Progenitor cell of endocrine pancreas (in vitro differentiated cells): Measurements from ENCODE around the gene KCNK16. TPM values are rescaled to one million over a fixed set of nuclear protein-coding genes. Genes with fewer than 3 reads are reported as not detected.

ENCODE experiments used
- DNase-seq: peaks from one replicate; pipeline ENCODE4 v3.0.0; 2021; ENCODE audit warnings: low spot score; ENCODE audit not compliant: unreplicated experiment
- H3K27ac Mint-ChIP-seq: 2 replicates; pipeline ENCODE4 v1.8.0; 2021; ENCODE audit warnings: mild to moderate bottlenecking, moderate library complexity, mixed read lengths
- H3K27me3 Mint-ChIP-seq: 2 replicates; pipeline ENCODE4 v1.8.0; 2021; ENCODE audit warnings: mixed read lengths
- H3K36me3 Mint-ChIP-seq: 2 replicates; pipeline ENCODE4 v1.8.0; 2022; ENCODE audit warnings: mixed read lengths; ENCODE audit not compliant: insufficient read depth
- H3K4me1 Mint-ChIP-seq: 2 replicates; pipeline ENCODE4 v1.8.0; 2021; ENCODE audit warnings: low read depth, mixed read lengths
- H3K4me3 Mint-ChIP-seq: 2 replicates; pipeline ENCODE4 v1.8.0; 2021; ENCODE audit warnings: low read depth, mild to moderate bottlenecking, moderate library complexity, mixed read lengths
- H3K9me3 Mint-ChIP-seq: 2 replicates; pipeline ENCODE4 v1.8.0; 2021; ENCODE audit warnings: low read depth, mixed read lengths
- total RNA-seq: library from RNA; stranded (reverse); gene quantifications from 2 replicates; pipeline ENCODE4 v1.2.1, GENCODE V29; 2021
- TF ChIP-seq, protein P1 (sequence below): fragments of 200-600 bp; sonication (generic); IDR thresholded peaks from one replicate; pipeline ENCODE4 v1.5.0; 2021; ENCODE audit warnings: antibody characterized with exemption, mild to moderate bottlenecking; ENCODE audit not compliant: unreplicated experiment

KCNK16 gene
- total RNA-seq, 1 donor from 2014 or later: 35.2 TPM

- Mint-ChIP-seq H3K4me1 (no peaks in the 10 kb centered on the region), H3K27ac (no peak overlapping the region), H3K9me3 (no peaks in the 10 kb centered on the region), H3K27me3 (peaks cover 9% of the 10 kb centered on the region), H3K4me3 (no peak overlapping the region), H3K36me3 (no peaks in the 10 kb centered on the region)
- no peak for DNase-seq
- TF ChIP-seq, protein P1, sequence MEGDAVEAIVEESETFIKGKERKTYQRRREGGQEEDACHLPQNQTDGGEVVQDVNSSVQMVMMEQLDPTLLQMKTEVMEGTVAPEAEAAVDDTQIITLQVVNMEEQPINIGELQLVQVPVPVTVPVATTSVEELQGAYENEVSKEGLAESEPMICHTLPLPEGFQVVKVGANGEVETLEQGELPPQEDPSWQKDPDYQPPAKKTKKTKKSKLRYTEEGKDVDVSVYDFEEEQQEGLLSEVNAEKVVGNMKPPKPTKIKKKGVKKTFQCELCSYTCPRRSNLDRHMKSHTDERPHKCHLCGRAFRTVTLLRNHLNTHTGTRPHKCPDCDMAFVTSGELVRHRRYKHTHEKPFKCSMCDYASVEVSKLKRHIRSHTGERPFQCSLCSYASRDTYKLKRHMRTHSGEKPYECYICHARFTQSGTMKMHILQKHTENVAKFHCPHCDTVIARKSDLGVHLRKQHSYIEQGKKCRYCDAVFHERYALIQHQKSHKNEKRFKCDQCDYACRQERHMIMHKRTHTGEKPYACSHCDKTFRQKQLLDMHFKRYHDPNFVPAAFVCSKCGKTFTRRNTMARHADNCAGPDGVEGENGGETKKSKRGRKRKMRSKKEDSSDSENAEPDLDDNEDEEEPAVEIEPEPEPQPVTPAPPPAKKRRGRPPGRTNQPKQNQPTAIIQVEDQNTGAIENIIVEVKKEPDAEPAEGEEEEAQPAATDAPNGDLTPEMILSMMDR: no peak
These were observed 24.7 kb upstream of the KCNK16 start for GRCh38 chr6:39347206-39347605.

DNA sequence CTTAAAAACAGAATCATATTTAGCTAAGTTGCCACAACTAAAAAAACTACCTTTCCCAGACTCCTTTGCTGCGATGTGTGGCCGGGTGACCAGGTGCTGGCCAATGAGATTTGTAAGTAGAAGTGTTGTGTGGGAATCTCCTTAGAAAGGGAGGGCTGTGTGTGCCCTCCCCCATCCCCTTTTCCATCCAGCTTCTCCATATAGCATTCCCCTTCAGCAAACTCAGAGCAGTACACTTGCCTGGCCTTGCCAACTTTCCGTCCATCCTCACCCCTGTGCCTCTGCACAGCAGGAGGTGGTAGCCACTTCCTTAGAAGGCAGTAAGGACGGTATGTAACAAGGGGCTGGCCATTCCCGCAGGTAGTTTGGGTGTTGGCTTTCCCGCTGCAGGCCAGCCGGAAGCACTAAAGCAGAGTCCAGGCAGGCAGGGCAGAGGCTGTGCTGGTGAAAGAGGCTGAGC lies 22.3 kb upstream of the KCNK16 start:
- Mint-ChIP-seq H3K27ac (no peak overlapping the region), H3K4me3 (no peak overlapping the region), H3K27me3 (peaks cover 9% of the 10 kb centered on the region), H3K36me3 (no peaks in the 10 kb centered on the region), H3K4me1 (no peaks in the 10 kb centered on the region), H3K9me3 (no peaks in the 10 kb centered on the region)
- no peak for DNase-seq
- TF ChIP-seq, protein P1: no peak

GRCh38 chr6:39343396-39343870 lies 20.9 kb upstream of the KCNK16 start:
- Mint-ChIP-seq H3K9me3 (no peaks in the 10 kb centered on the region), H3K4me1 (peaks cover 2% of the 10 kb centered on the region), H3K36me3 (no peaks in the 10 kb centered on the region), H3K4me3 (no peak overlapping the region), H3K27ac (no peak overlapping the region), H3K27me3 (peaks cover 5% of the 10 kb centered on the region)
- no peak for DNase-seq
- TF ChIP-seq, protein P1: no peak

DNA sequence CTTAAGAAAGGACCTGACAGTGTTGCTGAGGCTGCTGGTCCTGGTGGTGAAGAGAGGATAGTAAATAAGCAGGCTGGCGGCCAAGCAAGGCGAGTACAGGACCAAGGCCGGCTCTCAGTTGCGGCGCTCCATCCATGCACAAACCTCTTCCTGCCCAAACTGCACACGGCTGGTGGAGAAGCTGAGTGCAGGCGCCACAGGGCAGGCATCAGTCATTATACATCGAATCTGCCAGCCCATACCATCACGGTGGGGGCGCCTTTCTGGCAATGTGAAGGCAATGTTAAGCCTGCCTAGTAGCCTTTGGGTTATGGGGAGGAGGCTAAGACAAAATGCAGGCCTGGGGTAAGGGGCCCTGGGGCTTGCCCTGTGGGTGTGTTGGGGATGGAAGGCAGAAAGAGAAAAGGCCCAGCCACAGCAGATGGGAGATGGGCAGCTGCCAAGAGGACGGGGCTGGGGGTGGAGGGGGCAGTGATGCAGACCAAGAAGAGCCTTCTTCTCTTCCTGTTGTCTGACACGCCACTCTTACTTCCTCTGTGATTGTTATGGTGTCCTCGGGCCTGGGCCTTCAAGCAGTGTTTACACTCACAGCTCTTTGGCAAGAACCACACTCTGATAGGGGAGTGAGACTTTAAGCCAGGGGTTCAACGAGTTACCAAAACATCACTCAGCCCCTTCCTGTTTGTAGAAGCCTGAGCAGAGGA lies 20.3 kb upstream of the KCNK16 start:
- Mint-ChIP-seq H3K4me1 (peaks cover 7% of the 10 kb centered on the region), H3K9me3 (no peaks in the 10 kb centered on the region), H3K27me3 (peaks cover 7% of the 10 kb centered on the region), H3K4me3 (no peak overlapping the region), H3K27ac (no peak overlapping the region), H3K36me3 (no peaks in the 10 kb centered on the region)
- no peak for DNase-seq
- TF ChIP-seq, protein P1: no peak

- H3K27ac Mint-ChIP-seq: no peak overlapping the region
- H3K4me3 Mint-ChIP-seq: no peak overlapping the region
- H3K4me1 Mint-ChIP-seq: peaks cover 7% of the 10 kb centered on the region
- TF ChIP-seq, protein P1: no peak
- no peaks in the 10 kb centered on the region for H3K36me3 Mint-ChIP-seq
- no peak for DNase-seq
- no peaks in the 10 kb centered on the region for H3K9me3 Mint-ChIP-seq
- peaks cover 10% of the 10 kb centered on the region for H3K27me3 Mint-ChIP-seq
These were observed 19.4 kb upstream of the KCNK16 start for GRCh38 chr6:39341937-39342336.
